Erythroblast (primary cell): ENCODE results near the gene EPHB2.

Experiments used
- GATA1 ChIP-seq: IDR thresholded peaks from 2 replicates; pipeline ENCODE4 v1.6.1; 2011; ENCODE audit warnings: low read depth, mild to moderate bottlenecking, control low read depth, low read length, moderate library complexity
- POLR2A ChIP-seq: IDR thresholded peaks from 2 replicates; pipeline ENCODE4 v1.6.1; 2011; ENCODE audit warnings: mild to moderate bottlenecking, low read length

DNA sequence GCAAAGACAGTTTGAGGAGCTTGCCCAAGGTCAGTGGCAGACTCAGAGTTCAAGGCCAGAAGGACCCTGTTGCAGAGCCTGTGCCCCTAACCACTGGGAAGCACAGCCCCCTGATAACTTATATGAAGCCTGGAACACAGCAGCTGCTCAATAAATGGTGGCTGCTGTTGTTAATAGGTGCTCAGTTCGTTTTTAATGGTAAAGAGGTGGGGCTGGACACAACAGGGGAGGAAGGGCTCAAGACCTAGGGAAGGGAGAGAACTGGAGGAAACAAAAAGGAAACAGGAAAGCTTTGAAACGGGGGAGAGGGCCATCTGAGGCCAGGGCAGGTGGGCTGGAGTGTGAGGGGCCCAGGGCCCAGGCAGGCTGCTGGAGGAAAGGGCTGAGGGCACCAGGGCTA lies 136.6 kb downstream of the EPHB2 start:
- TF ChIP-seq POLR2A (no peak), GATA1 (no peak)
